Testis (tissue), 3 donors: ENCODE measurements around the gene SNPH. TPM values are rescaled to one million over a fixed set of nuclear protein-coding genes. Genes with fewer than 3 reads are reported as not detected.
A peak's percentile ranks its signal among the peaks of the same experiment; 100 is the strongest.

ENCODE experiments used
- DNase-seq: peaks from one replicate; pipeline ENCODE4 v3.0.0-alpha.2; 2019
- H3K27ac ChIP-seq, 2 donors: fragments of 200-600 bp; sonication (generic); one replicate each; pipeline ENCODE4 v1.5.1; 2019
- H3K27me3 ChIP-seq: fragments of 200-600 bp; sonication (generic); one replicate; pipeline ENCODE4 v1.5.1; 2019
- H3K36me3 ChIP-seq: fragments of 200-600 bp; sonication (generic); one replicate; pipeline ENCODE4 v1.5.1; 2017; ENCODE audit warnings: low read depth; ENCODE audit errors: missing control alignments
- H3K4me1 ChIP-seq: fragments of 200-600 bp; sonication (generic); one replicate; pipeline ENCODE4 v1.5.1; 2019
- H3K4me3 ChIP-seq, 2 donors: fragments of 200-600 bp; sonication (generic); one replicate each; pipeline ENCODE4 v1.5.1; 2017 to 2019
- H3K9me3 ChIP-seq: fragments of 200-600 bp; sonication (generic); one replicate; pipeline ENCODE4 v1.5.1; 2017
- POLR2A ChIP-seq: fragments of 450-650 bp; IDR thresholded peaks from one replicate; pipeline ENCODE4 v1.6.1; 2017; ENCODE audit warnings: antibody characterized with exemption, mild to moderate bottlenecking, moderate library complexity
- WGBS, 2 donors: methylation state at CpG; one replicate each; pipeline ENCODE4 v1.1.5; 2018; 5-methylcytosine and 5-hydroxymethylcytosine counted together
- intact Hi-C: fragments of 100-400 bp; cut with DNase I; formaldehyde crosslinking; loops from one replicate; pipeline ENCODE4 v1.15.1; 2023; ENCODE audit warnings: low total_unique reads
- polyA plus RNA-seq: library from polyadenylated mRNA; stranded (reverse); fragments of 350-450 nt; fragmentation: Illumina TruSeq; extraction: RNeasy Lipid Tissue Mini Kit (QIAGEN cat#74804); gene quantifications from one replicate; pipeline ENCODE4 v1.2.3, GENCODE V29; 2014; ENCODE audit warnings: low read depth, low replicate concordance; ENCODE audit not compliant: insufficient read depth
- total RNA-seq, 2 donors: library from RNA; depleted of rRNA; stranded (reverse); fragments of >200 nt; gene quantifications; one replicate each; pipeline ENCODE4 v1.2.3, GENCODE V29; 2016
- TF ChIP-seq, protein P1 (sequence below), 3 experiments: fragments of 450-650 bp in 2 of 3; fragments of 200-600 bp in 1 of 3; sonication (generic) in 1 of 3; IDR thresholded peaks; one replicate each; pipeline ENCODE4 v1.5.1; 2016 to 2019; ENCODE audit warnings: antibody characterized with exemption in 3 of 3, mild to moderate bottlenecking in 2 of 3, moderate library complexity in 1 of 3

The SNPH gene
- total and polyA plus RNA-seq, 3 donors from 2014 or later = 4.2 to 10.4 (median 9.0) TPM

- H3K4me3 ChIP-seq = peak overlapping the region; percentile 22 to 31
- intact Hi-C loops = loop anchor here (10.0 kb wide), 1 partner anchor 121 kb away; no protein-coding TSS in a partner anchor
- H3K36me3 ChIP-seq = no peaks in the 10 kb centered on the region
- 7 to 15% methylated on average over 21 to 38 of the region's 38 CpGs for WGBS, 2 donors
- no peaks in the 10 kb centered on the region for H3K27me3 ChIP-seq
- H3K9me3 ChIP-seq = no peaks in the 10 kb centered on the region
- H3K27ac ChIP-seq = no peak overlapping the region
- peaks cover 3% of the 10 kb centered on the region for H3K4me1 ChIP-seq
- no peak for TF ChIP-seq POLR2A
- TF ChIP-seq, protein P1, sequence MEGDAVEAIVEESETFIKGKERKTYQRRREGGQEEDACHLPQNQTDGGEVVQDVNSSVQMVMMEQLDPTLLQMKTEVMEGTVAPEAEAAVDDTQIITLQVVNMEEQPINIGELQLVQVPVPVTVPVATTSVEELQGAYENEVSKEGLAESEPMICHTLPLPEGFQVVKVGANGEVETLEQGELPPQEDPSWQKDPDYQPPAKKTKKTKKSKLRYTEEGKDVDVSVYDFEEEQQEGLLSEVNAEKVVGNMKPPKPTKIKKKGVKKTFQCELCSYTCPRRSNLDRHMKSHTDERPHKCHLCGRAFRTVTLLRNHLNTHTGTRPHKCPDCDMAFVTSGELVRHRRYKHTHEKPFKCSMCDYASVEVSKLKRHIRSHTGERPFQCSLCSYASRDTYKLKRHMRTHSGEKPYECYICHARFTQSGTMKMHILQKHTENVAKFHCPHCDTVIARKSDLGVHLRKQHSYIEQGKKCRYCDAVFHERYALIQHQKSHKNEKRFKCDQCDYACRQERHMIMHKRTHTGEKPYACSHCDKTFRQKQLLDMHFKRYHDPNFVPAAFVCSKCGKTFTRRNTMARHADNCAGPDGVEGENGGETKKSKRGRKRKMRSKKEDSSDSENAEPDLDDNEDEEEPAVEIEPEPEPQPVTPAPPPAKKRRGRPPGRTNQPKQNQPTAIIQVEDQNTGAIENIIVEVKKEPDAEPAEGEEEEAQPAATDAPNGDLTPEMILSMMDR (IDR thresholded peaks at IDR 0.05) = peak; percentile 86 to 99 (median 93)
- peak; percentile 83 for DNase-seq
Observed at GRCh38 chr20:1313236-1313964, 47.3 kb downstream of the SNPH start.

DNA sequence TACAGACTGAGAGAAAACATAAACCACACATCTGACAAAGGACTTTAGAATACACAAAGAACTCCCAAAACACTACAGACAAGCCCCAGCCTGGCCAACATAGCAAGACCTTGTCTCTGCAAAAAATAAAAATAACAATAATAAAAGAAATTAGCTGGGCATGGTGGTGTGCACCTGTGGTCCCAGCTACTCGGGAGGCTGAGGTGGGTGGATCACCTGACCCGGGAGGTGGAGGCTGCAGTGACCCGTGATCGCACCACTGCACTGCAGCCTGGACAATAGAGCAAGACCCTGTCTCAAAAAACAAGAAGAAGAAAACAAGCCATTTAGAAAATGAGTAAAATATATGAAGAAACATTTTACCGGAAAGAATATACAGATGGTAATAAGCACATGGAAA is 49.7 kb downstream of the SNPH start:
- Histone ChIP-seq H3K27me3 (no peaks in the 10 kb centered on the region), H3K4me3 (no peak overlapping the region), H3K9me3 (no peaks in the 10 kb centered on the region), H3K4me1 (peaks cover 3% of the 10 kb centered on the region), H3K27ac (no peak overlapping the region), H3K36me3 (no peaks in the 10 kb centered on the region)
- intact Hi-C loops = loop anchor here (10.0 kb wide), 1 partner anchor 119 kb away; no protein-coding TSS in a partner anchor
- no peak for TF ChIP-seq POLR2A
- TF ChIP-seq, protein P1 (IDR thresholded peaks at IDR 0.05) = no peak
- no peak for DNase-seq
- 84 to 89% methylated on average over 5 of the region's 5 CpGs for WGBS, 2 donors

GRCh38 chr20:1317545-1318255 is 51.6 kb downstream of the SNPH start:
- no peak overlapping the region for H3K4me3 ChIP-seq
- 55 to 59% methylated on average over 12 of the region's 12 CpGs for WGBS, 2 donors
- no peak for DNase-seq
- H3K27ac ChIP-seq = no peak overlapping the region
- no peaks in the 10 kb centered on the region for H3K27me3 ChIP-seq
- H3K4me1 ChIP-seq = peaks cover 3% of the 10 kb centered on the region
- TF ChIP-seq, protein P1 (IDR thresholded peaks at IDR 0.05) = no peak
- TF ChIP-seq POLR2A = no peak
- H3K9me3 ChIP-seq = no peaks in the 10 kb centered on the region
- intact Hi-C loops = loop anchor here (10.0 kb wide), 1 partner anchor 117 kb away; no protein-coding TSS in a partner anchor
- H3K36me3 ChIP-seq = no peaks in the 10 kb centered on the region

DNA sequence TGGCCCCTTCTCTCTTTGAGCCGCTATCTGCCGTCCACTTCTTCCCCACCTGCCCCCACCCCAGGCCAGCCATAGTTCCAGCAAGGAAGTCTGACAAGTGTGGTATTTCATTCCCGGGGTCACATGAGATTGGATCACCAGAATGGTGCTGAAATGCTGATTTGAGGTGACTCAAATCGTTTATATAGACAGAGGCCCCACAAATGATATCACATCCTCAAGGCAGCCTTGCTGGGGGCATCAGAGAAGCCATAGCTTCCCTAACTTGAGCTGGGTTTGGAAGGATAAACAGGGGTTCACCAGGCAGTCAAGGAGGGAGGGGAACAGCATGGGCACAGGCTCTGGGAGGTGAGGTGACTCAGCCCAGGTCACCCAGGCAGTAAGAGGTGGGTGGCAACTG is 53.0 kb downstream of the SNPH start:
- H3K36me3 ChIP-seq = no peaks in the 10 kb centered on the region
- TF ChIP-seq, protein P1 (IDR thresholded peaks at IDR 0.05) = no peak
- no peak for TF ChIP-seq POLR2A
- no peaks in the 10 kb centered on the region for H3K4me1 ChIP-seq
- intact Hi-C loops = loop anchor here (10.0 kb wide), 1 partner anchor 116 kb away; no protein-coding TSS in a partner anchor
- H3K9me3 ChIP-seq = no peaks in the 10 kb centered on the region
- H3K27me3 ChIP-seq = no peaks in the 10 kb centered on the region
- no peak overlapping the region for H3K27ac ChIP-seq
- 88 to 90% methylated on average over 4 of the region's 4 CpGs for WGBS, 2 donors
- H3K4me3 ChIP-seq = no peak overlapping the region
- DNase-seq = no peak
